Testis (tissue), 2 donors: Measurements from ENCODE around the gene KLHL26.

Experiments used
- POLR2A ChIP-seq: fragments of 450-650 bp; IDR thresholded peaks from one replicate; pipeline ENCODE4 v1.6.1; 2017; ENCODE audit warnings: antibody characterized with exemption, mild to moderate bottlenecking, moderate library complexity
- TF ChIP-seq, protein P1 (sequence below), 3 experiments: fragments of 450-650 bp in 2 of 3; fragments of 200-600 bp in 1 of 3; sonication (generic) in 1 of 3; IDR thresholded peaks; one replicate each; pipeline ENCODE4 v1.5.1; 2016 to 2019; ENCODE audit warnings: antibody characterized with exemption in 3 of 3, mild to moderate bottlenecking in 2 of 3, moderate library complexity in 1 of 3

DNA sequence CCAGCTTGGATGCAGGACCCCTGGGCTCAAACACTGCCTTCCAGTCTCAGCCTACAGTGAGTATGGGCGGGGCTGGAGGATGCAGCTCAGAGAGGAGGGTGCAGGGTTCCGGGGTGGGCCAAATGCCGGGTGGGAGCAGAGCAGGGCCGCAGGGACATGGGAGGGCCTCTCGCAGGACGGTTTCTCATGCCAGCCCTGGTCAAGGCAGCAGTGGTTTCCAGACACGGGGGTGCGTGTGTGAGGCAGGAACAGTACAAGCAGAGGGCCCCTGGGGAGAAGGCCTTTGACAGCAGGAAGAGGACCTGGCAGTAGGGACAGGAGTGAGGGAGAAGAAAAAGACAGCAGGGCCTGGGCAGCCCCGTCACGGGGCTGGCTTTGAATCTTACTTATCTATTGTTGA, 80.8 kb downstream of the KLHL26 start:
- no peak for TF ChIP-seq POLR2A
- TF ChIP-seq, protein P1, sequence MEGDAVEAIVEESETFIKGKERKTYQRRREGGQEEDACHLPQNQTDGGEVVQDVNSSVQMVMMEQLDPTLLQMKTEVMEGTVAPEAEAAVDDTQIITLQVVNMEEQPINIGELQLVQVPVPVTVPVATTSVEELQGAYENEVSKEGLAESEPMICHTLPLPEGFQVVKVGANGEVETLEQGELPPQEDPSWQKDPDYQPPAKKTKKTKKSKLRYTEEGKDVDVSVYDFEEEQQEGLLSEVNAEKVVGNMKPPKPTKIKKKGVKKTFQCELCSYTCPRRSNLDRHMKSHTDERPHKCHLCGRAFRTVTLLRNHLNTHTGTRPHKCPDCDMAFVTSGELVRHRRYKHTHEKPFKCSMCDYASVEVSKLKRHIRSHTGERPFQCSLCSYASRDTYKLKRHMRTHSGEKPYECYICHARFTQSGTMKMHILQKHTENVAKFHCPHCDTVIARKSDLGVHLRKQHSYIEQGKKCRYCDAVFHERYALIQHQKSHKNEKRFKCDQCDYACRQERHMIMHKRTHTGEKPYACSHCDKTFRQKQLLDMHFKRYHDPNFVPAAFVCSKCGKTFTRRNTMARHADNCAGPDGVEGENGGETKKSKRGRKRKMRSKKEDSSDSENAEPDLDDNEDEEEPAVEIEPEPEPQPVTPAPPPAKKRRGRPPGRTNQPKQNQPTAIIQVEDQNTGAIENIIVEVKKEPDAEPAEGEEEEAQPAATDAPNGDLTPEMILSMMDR (IDR thresholded peaks at IDR 0.05), result no peak
